HG03342 (cell line): ENCODE data around the gene CLNK.

ENCODE experiments used
- ATAC-seq: cut with Tn5 transposase; IDR thresholded peaks from one replicate; pipeline ENCODE4 v1.9.1; 2021; ENCODE audit warnings: mild to moderate bottlenecking, moderate library complexity; ENCODE audit not compliant: unreplicated experiment

CLNK gene

GRCh38 chr4:10459305-10459704, 225.3 kb downstream of the CLNK start:
- ATAC-seq: no peak

- ATAC-seq: no peak
Observed at GRCh38 chr4:10458177-10458576, 226.4 kb downstream of the CLNK start.

- peak; percentile 71 for ATAC-seq
Observed at GRCh38 chr4:10457255-10457801, 227.2 kb downstream of the CLNK start, which contains the start of gene ZNF518B. Gene ZNF518B, minus strand, starts transcription at chr4:10457426. Its CDS starts 11,098 bp downstream, at chr4:10446328.

GRCh38 chr4:10456595-10457254, 227.8 kb downstream of the CLNK start:
- peak; percentile 69 for ATAC-seq

GRCh38 chr4:10456260-10456594, 228.3 kb downstream of the CLNK start:
- ATAC-seq: no peak

- no peak for ATAC-seq
Observed at GRCh38 chr4:10455133-10455532, 229.4 kb downstream of the CLNK start.

GRCh38 chr4:10454726-10455125, 229.8 kb downstream of the CLNK start:
- no peak for ATAC-seq

GRCh38 chr4:10454121-10454520, 230.4 kb downstream of the CLNK start:
- no peak for ATAC-seq

- no peak for ATAC-seq
Observed at GRCh38 chr4:10448991-10449390, 235.6 kb downstream of the CLNK start.

GRCh38 chr4:10442976-10443375, 241.6 kb downstream of the CLNK start:
- ATAC-seq: no peak

- ATAC-seq: no peak
Observed at GRCh38 chr4:10441512-10441911, 243.1 kb downstream of the CLNK start.

- no peak for ATAC-seq
Observed at GRCh38 chr4:10438924-10439323, 245.6 kb downstream of the CLNK start.

- no peak for ATAC-seq
Observed at GRCh38 chr4:10437735-10438134, 246.8 kb downstream of the CLNK start.
